T-helper 2 cell treated with Interferon-gamma antibody and Interleukin-4, amounts not matched to agents 100 ng/mL and 5 ng/mL, for 36 hours (primary cell): ENCODE data around the gene GJC1. TPM values are rescaled to one million over a fixed set of nuclear protein-coding genes. Genes with fewer than 3 reads are reported as not detected.

Experiments used
- intact Hi-C: fragments of 100-400 bp; cut with micrococcal nuclease; formaldehyde crosslinking; loops from one replicate; pipeline ENCODE4 v1.15.1; 2023
- total RNA-seq: library from RNA; stranded (reverse); gene quantifications from 2 replicates; pipeline ENCODE4 v1.2.3, GENCODE V29; 2022

The GJC1 gene
- 2.1 and 2.2 TPM in 2 replicates for total RNA-seq

GRCh38 chr17:44829523-44830358 is at the start of gene GJC1:
Gene GJC1 (minus strand): TSS chr17:44830287. CDS start chr17:44805817, 24,470 bp downstream.
- intact Hi-C loops: no loop called here

DNA sequence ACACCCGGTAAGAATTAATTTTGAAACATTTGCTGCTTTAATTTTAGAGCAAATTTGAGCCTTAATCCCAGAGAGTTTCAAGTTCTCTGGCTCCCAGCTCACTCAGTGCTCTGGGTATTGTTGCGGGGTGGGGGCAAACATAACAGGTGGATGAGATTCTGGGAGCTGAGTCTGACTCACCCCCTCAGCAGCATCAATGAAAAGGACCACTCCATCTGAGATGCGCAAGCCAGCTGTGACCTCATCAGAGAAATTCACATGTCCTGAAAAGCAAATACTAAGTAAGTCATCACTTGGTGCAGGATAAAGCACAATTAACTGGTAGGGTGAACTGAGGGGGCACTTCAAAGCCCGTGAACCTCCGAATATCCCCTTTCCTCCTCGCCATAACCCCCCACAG is 49.3 kb upstream of the GJC1 start:
- intact Hi-C loops: no loop called here

DNA sequence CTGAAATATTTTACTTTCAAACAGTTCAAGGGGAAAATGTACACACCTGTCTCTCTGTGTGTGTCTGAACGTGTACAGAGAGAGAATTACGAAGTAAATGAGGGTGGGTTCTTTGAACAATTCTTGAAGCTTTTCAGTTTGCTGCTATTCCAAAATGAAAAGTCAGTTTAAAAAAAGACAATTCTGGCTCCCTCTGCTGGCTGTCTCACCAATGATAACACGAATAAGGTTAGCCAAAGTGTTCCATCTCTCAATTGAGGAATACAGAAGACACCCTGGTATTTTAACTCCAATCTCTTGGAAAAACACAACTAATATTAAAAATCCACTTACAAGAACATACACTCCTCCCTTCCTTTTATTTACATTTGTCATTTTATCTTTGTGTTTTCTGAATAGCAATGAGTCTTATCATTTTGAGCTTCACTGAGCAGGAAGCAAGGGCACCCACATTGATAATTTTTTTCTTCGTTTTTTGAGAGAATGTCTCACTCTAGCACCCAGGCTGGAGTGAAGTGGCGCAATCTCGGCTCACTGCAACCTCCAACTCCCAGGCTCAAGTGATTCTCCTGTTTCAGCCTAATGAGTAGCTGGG is 48.6 kb upstream of the GJC1 start:
- intact Hi-C loops: no loop called here

DNA sequence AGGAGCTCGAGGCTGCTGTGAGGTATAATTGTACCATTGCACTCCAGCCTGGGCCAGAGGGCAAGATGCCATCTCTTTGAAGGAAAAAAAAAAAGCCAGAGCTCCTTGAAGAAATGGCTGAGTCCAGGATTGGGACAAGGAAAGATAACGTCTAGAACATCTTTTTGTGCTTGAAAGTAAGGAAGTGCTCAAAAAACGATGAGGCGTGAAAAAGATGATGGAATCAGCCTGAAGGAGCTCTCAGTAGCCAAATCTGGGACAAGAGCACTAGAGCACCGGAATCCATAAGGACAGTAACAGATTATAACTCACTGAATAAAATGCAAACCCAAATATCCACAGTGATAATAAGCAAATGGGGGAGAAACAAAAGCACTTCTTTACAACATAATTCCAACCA is 47.0 kb upstream of the GJC1 start:
- intact Hi-C loops: no loop called here

DNA sequence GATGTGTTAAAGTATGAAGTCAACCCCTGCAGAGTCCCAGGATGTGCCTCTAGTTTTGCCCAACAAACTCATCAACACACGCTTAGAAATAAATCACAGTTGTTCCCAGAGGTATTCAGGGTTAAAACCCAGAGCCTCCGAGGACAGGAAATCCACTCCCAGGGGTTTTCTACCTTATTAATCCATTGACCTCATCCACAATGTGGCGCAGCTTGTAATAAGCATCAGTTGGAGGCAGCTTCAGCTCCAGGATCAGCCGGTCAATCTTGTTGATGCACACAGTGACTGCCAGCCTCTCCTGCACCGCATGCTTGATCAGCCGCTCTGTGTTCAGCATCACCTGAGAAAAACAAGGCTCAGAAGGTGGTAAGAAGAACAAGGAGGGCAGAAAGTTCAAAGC is 45.7 kb upstream of the GJC1 start:
- intact Hi-C loops: no loop called here

GRCh38 chr17:44872131-44872768 is 42.2 kb upstream of the GJC1 start:
- intact Hi-C loops: no loop called here

- intact Hi-C loops: no loop called here
Measured at GRCh38 chr17:44871556-44871955, 41.5 kb upstream of the GJC1 start.

DNA sequence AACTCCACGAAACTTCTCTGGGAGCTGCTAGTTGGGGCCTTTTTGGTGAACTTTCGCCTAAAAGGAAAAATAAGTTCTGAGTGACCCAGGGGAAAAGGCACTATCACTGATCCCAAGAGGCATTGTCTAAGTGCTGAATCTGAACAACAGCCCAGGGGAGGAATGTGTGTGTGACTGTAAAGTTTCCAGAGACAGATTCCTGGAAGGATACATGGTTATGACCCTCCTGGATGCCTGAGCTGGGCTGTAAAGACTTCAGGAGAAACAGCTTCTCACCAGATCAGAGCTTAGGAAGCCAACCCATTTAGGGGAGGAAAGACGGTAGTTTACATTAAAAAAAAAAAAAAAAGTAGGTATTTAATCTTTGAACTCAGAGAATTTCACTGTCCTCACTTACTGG is 37.8 kb upstream of the GJC1 start:
- intact Hi-C loops: no loop called here

- intact Hi-C loops: loop anchor here (1.0 kb wide), 2 partner anchors 87 to 91 kb away; no protein-coding TSS in a partner anchor
Measured at GRCh38 chr17:44865931-44866330, 35.8 kb upstream of the GJC1 start.

GRCh38 chr17:44865231-44865660 is 35.2 kb upstream of the GJC1 start:
- intact Hi-C loops: loop anchor here (1.0 kb wide), 2 partner anchors 86 to 90 kb away; no protein-coding TSS in a partner anchor

GRCh38 chr17:44864831-44865230 is 34.7 kb upstream of the GJC1 start:
- intact Hi-C loops: loop anchor here (1.0 kb wide), 2 partner anchors 86 to 90 kb away; no protein-coding TSS in a partner anchor

- intact Hi-C loops: no loop called here
Measured at GRCh38 chr17:44863061-44863918, 33.2 kb upstream of the GJC1 start.

GRCh38 chr17:44862278-44862914 is 32.3 kb upstream of the GJC1 start:
- intact Hi-C loops: no loop called here

- intact Hi-C loops: no loop called here
Measured at GRCh38 chr17:44859701-44860100, 29.6 kb upstream of the GJC1 start.

DNA sequence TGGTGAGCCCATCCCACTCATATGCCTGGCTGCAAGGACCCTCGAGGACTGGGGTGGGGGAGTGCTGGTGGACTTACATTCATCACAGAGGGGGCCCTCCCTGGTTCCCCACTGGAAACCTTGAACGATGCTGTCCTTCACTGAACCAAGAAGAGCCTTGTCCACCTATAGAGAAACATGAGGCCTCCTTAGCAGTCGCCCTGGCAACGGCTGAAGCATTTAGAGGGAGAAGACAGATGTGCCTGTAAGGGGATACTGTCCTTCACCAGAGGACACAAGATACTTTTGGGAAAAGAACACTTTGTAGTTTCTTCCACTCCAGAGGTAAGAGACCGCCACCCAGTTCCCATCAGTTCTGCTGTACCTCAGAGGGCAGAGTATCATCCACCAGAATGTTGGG is 24.1 kb upstream of the GJC1 start:
- intact Hi-C loops: no loop called here

GRCh38 chr17:44850612-44851011 is 20.5 kb upstream of the GJC1 start:
- intact Hi-C loops: no loop called here

DNA sequence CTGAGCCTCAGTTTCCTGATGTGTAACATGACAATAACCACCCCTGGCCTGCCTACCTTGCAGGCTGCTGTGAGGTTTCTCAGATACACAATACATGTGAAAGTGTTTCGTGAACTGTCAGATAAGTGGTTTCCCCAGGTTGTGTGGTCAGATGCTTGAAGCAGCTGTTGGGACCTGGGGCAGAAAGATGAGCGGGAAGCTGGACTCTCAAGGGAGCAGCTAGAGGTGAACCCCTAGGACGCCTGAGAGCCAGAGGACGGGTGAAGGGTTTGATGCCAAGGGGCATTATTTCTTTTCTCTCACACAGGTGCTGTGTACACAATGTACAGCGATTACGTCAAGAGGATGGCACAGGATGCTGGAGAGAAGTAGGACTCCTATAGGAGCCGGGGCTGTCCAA is 19.9 kb upstream of the GJC1 start:
- intact Hi-C loops: no loop called here

DNA sequence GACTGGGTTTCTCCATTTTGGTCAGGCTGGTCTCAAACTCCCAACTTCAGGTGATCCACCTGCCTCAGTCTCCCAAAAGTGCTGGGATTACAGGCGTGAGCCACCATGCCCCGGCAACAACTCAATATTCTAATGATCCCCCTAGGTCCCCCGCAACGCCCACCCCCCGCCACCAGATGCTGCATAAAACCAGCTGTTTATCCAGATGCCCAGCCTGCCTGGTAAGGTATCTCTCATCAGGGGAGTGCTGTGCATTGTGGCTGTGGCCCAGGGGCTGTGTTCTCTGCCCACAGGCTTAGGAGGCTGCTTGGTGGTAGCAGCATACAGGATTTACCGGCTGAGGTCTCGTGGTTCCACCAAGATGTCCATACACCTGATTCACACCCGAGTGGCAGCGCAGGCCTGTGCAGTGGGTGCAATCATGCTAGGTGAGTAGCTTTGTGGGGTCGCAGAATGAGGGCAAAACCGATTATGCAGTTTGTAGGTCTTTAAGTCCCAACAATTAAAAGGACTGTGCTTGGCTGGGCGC is 18.9 kb upstream of the GJC1 start:
- intact Hi-C loops: no loop called here

GRCh38 chr17:44848257-44848795 is 18.2 kb upstream of the GJC1 start:
- intact Hi-C loops: no loop called here

- intact Hi-C loops: no loop called here
Measured at GRCh38 chr17:44847586-44847985, 17.5 kb upstream of the GJC1 start, which contains the start of gene HIGD1B. Gene HIGD1B (plus strand): TSS chr17:44847883. CDS start chr17:44848153, 270 bp downstream.
